CD4-positive, alpha-beta T cell treated with Interleukin-4 for 4 hours (primary cell): ENCODE results near the gene RRM1.
A peak's percentile ranks its signal among the peaks of the same experiment; 100 is the strongest.
"Not testable (repeated sequence)": the region's sequence is repeated elsewhere in the genome, so short reads cannot be mapped to it uniquely, and the experiment has no call there.

Experiments used
- DNase-seq: peaks from one replicate; pipeline ENCODE4 v3.0.0-alpha.2; 2020

RRM1 gene

GRCh38 chr11:4094348-4095291 lies at the start of gene RRM1:
Gene RRM1 (plus strand): TSS chr11:4094799. CDS start chr11:4095013, 214 bp downstream.
- peak; percentile 95 for DNase-seq

- no peak for DNase-seq
Observed at GRCh38 chr11:4044976-4045646, 49.5 kb upstream of the RRM1 start.

GRCh38 chr11:4048340-4048739 lies 46.3 kb upstream of the RRM1 start:
- no peak for DNase-seq

- DNase-seq, result no peak
Observed at GRCh38 chr11:4049006-4049405, 45.6 kb upstream of the RRM1 start.

GRCh38 chr11:4050138-4050537 lies 44.5 kb upstream of the RRM1 start:
- no peak for DNase-seq

GRCh38 chr11:4053200-4053599 lies 41.4 kb upstream of the RRM1 start:
- not testable (repeated sequence) for DNase-seq

- no peak for DNase-seq
Observed at GRCh38 chr11:4054643-4055042, 40.0 kb upstream of the RRM1 start.

- DNase-seq, result no peak
Observed at GRCh38 chr11:4059424-4059823, 35.2 kb upstream of the RRM1 start.

- DNase-seq, result no peak
Observed at GRCh38 chr11:4060182-4060923, 34.2 kb upstream of the RRM1 start.

- DNase-seq, result no peak
Observed at GRCh38 chr11:4061700-4062099, 32.9 kb upstream of the RRM1 start.

- DNase-seq, result no peak
Observed at GRCh38 chr11:4063348-4063747, 31.3 kb upstream of the RRM1 start.

GRCh38 chr11:4064278-4064955 lies 30.2 kb upstream of the RRM1 start:
- DNase-seq, result no peak

- no peak for DNase-seq
Observed at GRCh38 chr11:4065086-4065485, 29.5 kb upstream of the RRM1 start.

GRCh38 chr11:4065601-4066377 lies 28.8 kb upstream of the RRM1 start:
- no peak for DNase-seq

GRCh38 chr11:4066910-4067309 lies 27.7 kb upstream of the RRM1 start:
- DNase-seq, result no peak

- DNase-seq, result no peak
Observed at GRCh38 chr11:4068962-4069361, 25.6 kb upstream of the RRM1 start.

- DNase-seq, result no peak
Observed at GRCh38 chr11:4071325-4071724, 23.3 kb upstream of the RRM1 start.

- no peak for DNase-seq
Observed at GRCh38 chr11:4071914-4072313, 22.7 kb upstream of the RRM1 start.

GRCh38 chr11:4072668-4073285 lies 21.8 kb upstream of the RRM1 start:
- peak; percentile 80 for DNase-seq

- DNase-seq, result no peak
Observed at GRCh38 chr11:4074266-4074665, 20.3 kb upstream of the RRM1 start.

- DNase-seq, result no peak
Observed at GRCh38 chr11:4076774-4077173, 17.8 kb upstream of the RRM1 start.

- DNase-seq, result no peak
Observed at GRCh38 chr11:4083198-4083597, 11.4 kb upstream of the RRM1 start.
